IPS-18c (cell line): ENCODE data around the gene RTEL1.
"Not testable (repeated sequence)": the region's sequence is repeated elsewhere in the genome, so short reads cannot be mapped to it uniquely, and the experiment has no call there.

Source experiments
- H3K4me3 ChIP-seq: 2 replicates; pipeline ENCODE4 v1.7.0; 2013; ENCODE audit warnings: low read depth, mild to moderate bottlenecking, low read length, moderate library complexity; ENCODE audit not compliant: insufficient read depth
- H3K9me3 ChIP-seq: one replicate; pipeline ENCODE4 v1.6.1; 2013; ENCODE audit warnings: mild to moderate bottlenecking, low read length, moderate library complexity; ENCODE audit not compliant: control insufficient read depth, insufficient read depth

Gene RTEL1

GRCh38 chr20:63657937-63658748, at the start of gene RTEL1:
Gene RTEL1 (plus strand): TSS chr20:63658312. CDS start chr20:63659403, 1,091 bp downstream.
- H3K9me3 ChIP-seq, result no peaks in the 10 kb centered on the region
- H3K4me3 ChIP-seq, result peak within 1 kb of the TSS; percentile 100

- H3K4me3 ChIP-seq, result no peak overlapping the region
- peaks cover 3% of the 10 kb centered on the region for H3K9me3 ChIP-seq
Observed at GRCh38 chr20:63610581-63611435, 47.3 kb upstream of the RTEL1 start.

- Histone ChIP-seq H3K9me3 (peaks cover 3% of the 10 kb centered on the region), H3K4me3 (no peak overlapping the region)
Observed at GRCh38 chr20:63611646-63612045, 46.5 kb upstream of the RTEL1 start.

- peaks cover 3% of the 10 kb centered on the region for H3K9me3 ChIP-seq
- no peak overlapping the region for H3K4me3 ChIP-seq
Observed at GRCh38 chr20:63612276-63612931, 45.7 kb upstream of the RTEL1 start.

- not testable (repeated sequence) for H3K4me3 ChIP-seq, H3K9me3 ChIP-seq
Observed at GRCh38 chr20:63613863-63614594, 44.1 kb upstream of the RTEL1 start.

- no peak overlapping the region for H3K4me3 ChIP-seq
- H3K9me3 ChIP-seq, result peaks cover 3% of the 10 kb centered on the region
Observed at GRCh38 chr20:63617092-63617875, 40.8 kb upstream of the RTEL1 start.

GRCh38 chr20:63617876-63618265, 40.2 kb upstream of the RTEL1 start:
- H3K4me3 ChIP-seq, result no peak overlapping the region
- peaks cover 3% of the 10 kb centered on the region for H3K9me3 ChIP-seq

- peaks cover 3% of the 10 kb centered on the region for H3K9me3 ChIP-seq
- no peak overlapping the region for H3K4me3 ChIP-seq
Observed at GRCh38 chr20:63618291-63618980, 39.7 kb upstream of the RTEL1 start.

- Histone ChIP-seq H3K9me3 (peaks cover 3% of the 10 kb centered on the region), H3K4me3 (no peak overlapping the region)
Observed at GRCh38 chr20:63619086-63619485, 39.0 kb upstream of the RTEL1 start.

GRCh38 chr20:63619505-63619904, 38.6 kb upstream of the RTEL1 start:
- Histone ChIP-seq H3K9me3 (peaks cover 3% of the 10 kb centered on the region), H3K4me3 (no peak overlapping the region)

- Histone ChIP-seq H3K9me3 (no peaks in the 10 kb centered on the region), H3K4me3 (no peak overlapping the region)
Observed at GRCh38 chr20:63620991-63621390, 37.1 kb upstream of the RTEL1 start.

- Histone ChIP-seq H3K9me3 (peaks cover 2% of the 10 kb centered on the region), H3K4me3 (no peak overlapping the region)
Observed at GRCh38 chr20:63622096-63622495, 36.0 kb upstream of the RTEL1 start.

GRCh38 chr20:63622732-63623131, 35.4 kb upstream of the RTEL1 start:
- no peak overlapping the region for H3K4me3 ChIP-seq
- peaks cover 2% of the 10 kb centered on the region for H3K9me3 ChIP-seq

GRCh38 chr20:63624486-63624885, 33.6 kb upstream of the RTEL1 start:
- Histone ChIP-seq H3K9me3 (peaks cover 2% of the 10 kb centered on the region), H3K4me3 (no peak overlapping the region)

GRCh38 chr20:63625771-63626423, 32.2 kb upstream of the RTEL1 start:
- Histone ChIP-seq H3K9me3 (peaks cover 2% of the 10 kb centered on the region), H3K4me3 (peak overlapping the region; percentile 82)
